Calu3 (cell line): Measurements from ENCODE around the gene ARHGAP42. TPM values are rescaled to one million over a fixed set of nuclear protein-coding genes. Genes with fewer than 3 reads are reported as not detected.

Source experiments
- BruUV-seq: library from RNA; stranded (reverse); fragments of 400-500 nt; replicated peaks from 2 replicates; lab custom pipeline; 2021; lab: Mats Ljungman, UMichigan
- CTCF ChIA-PET: fragments of 300-600 bp; sonication (Branson Sonifier 250); formaldehyde crosslinking; loops from one replicate; lab custom pipeline; 2022; ENCODE audit warnings: antibody characterized with exemption; lab: Charles Lee
- DNase-seq: peaks from one replicate; pipeline ENCODE4 v3.0.0; 2022
- H3K27ac Mint-ChIP-seq: one replicate; pipeline ENCODE4 v1.8.0; 2022; ENCODE audit warnings: mixed read lengths; ENCODE audit not compliant: unreplicated experiment
- H3K27me3 Mint-ChIP-seq: one replicate; pipeline ENCODE4 v1.8.0; 2022; ENCODE audit warnings: mixed read lengths; ENCODE audit not compliant: unreplicated experiment
- H3K36me3 Mint-ChIP-seq: one replicate; pipeline ENCODE4 v1.8.0; 2022; ENCODE audit warnings: mild to moderate bottlenecking, moderate library complexity, mixed read lengths; ENCODE audit not compliant: insufficient read depth, unreplicated experiment
- H3K4me1 Mint-ChIP-seq: one replicate; pipeline ENCODE4 v1.8.0; 2022; ENCODE audit warnings: mild to moderate bottlenecking, low read depth, mixed read lengths; ENCODE audit not compliant: unreplicated experiment
- H3K4me3 Mint-ChIP-seq: one replicate; pipeline ENCODE4 v1.8.0; 2022; ENCODE audit warnings: mild to moderate bottlenecking, low read depth, moderate library complexity, mixed read lengths; ENCODE audit not compliant: unreplicated experiment
- H3K9me3 Mint-ChIP-seq: one replicate; pipeline ENCODE4 v1.8.0; 2022; ENCODE audit warnings: low read depth, mixed read lengths; ENCODE audit not compliant: unreplicated experiment
- CTCF ChIP-seq: fragments of 200-600 bp; IDR thresholded peaks from one replicate; pipeline ENCODE4 v1.8.0; 2022; ENCODE audit warnings: antibody characterized with exemption; ENCODE audit not compliant: unreplicated experiment
- intact Hi-C: fragments of 100-400 bp; cut with micrococcal nuclease; formaldehyde crosslinking; loops from one replicate; pipeline ENCODE4 v1.10.0; 2022; ENCODE audit not compliant: unreplicated experiment
- total RNA-seq: library from RNA; stranded (reverse); gene quantifications from 2 replicates; pipeline ENCODE4 v1.2.3, GENCODE V29; 2022

ARHGAP42 gene
- total RNA-seq, 1 experiment from 2014 or later = 10.3 TPM

GRCh38 chr11:100670140-100670539 is 16.9 kb upstream of the ARHGAP42 start:
- intact Hi-C loops = no loop called here
- H3K4me3 Mint-ChIP-seq = no peak overlapping the region
- no peak for DNase-seq
- no peaks in the 10 kb centered on the region for H3K36me3 Mint-ChIP-seq
- no peaks in the 10 kb centered on the region for H3K9me3 Mint-ChIP-seq
- CTCF ChIA-PET = no interaction called here
- no TSS peak for BruUV-seq
- no peak for TF ChIP-seq CTCF
- no peaks in the 10 kb centered on the region for H3K27me3 Mint-ChIP-seq
- peaks cover 3% of the 10 kb centered on the region for H3K4me1 Mint-ChIP-seq
- H3K27ac Mint-ChIP-seq = no peak overlapping the region

GRCh38 chr11:100671471-100671870 is 15.6 kb upstream of the ARHGAP42 start:
- CTCF ChIA-PET = interaction anchor here (0.7 kb wide), 1 partner anchor 631 kb away, joined by 5 read pairs; no protein-coding TSS in a partner anchor
- no TSS peak for BruUV-seq
- H3K27ac Mint-ChIP-seq = no peak overlapping the region
- no peak overlapping the region for H3K4me3 Mint-ChIP-seq
- TF ChIP-seq CTCF = no peak
- H3K27me3 Mint-ChIP-seq = no peaks in the 10 kb centered on the region
- intact Hi-C loops = no loop called here
- H3K4me1 Mint-ChIP-seq = peaks cover 8% of the 10 kb centered on the region
- H3K9me3 Mint-ChIP-seq = no peaks in the 10 kb centered on the region
- H3K36me3 Mint-ChIP-seq = no peaks in the 10 kb centered on the region
- no peak for DNase-seq

GRCh38 chr11:100672498-100673033 is 14.5 kb upstream of the ARHGAP42 start:
- Mint-ChIP-seq H3K4me1 (peaks cover 8% of the 10 kb centered on the region), H3K9me3 (no peaks in the 10 kb centered on the region), H3K27ac (no peak overlapping the region), H3K27me3 (no peaks in the 10 kb centered on the region), H3K4me3 (no peak overlapping the region), H3K36me3 (no peaks in the 10 kb centered on the region)
- BruUV-seq = no TSS peak
- intact Hi-C loops = no loop called here
- DNase-seq = no peak
- CTCF ChIA-PET = interaction anchor here (0.6 kb wide), 1 partner anchor 12 kb away, joined by 3 read pairs; no protein-coding TSS in a partner anchor
- no peak for TF ChIP-seq CTCF

DNA sequence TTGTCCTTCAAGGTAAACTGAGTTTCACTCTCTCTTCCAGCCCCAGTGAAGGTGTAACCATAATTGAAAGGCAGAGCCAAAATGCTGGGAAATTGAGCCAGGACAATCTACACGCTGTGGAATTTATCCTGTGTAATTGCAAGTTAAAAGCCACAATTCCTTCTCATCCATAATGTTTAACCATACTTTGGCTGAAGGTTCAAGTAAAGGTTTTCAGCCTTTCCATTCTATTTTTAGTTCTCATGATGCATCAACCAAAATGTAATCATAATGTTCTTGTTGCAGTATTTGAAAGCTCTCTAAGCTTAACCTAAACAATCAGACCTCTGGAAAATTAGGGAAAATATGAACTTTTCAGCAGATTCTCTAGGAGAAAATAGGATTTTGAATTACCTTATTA is 14.0 kb upstream of the ARHGAP42 start:
- Mint-ChIP-seq H3K4me3 (no peak overlapping the region), H3K27me3 (no peaks in the 10 kb centered on the region), H3K27ac (no peak overlapping the region), H3K9me3 (no peaks in the 10 kb centered on the region), H3K36me3 (no peaks in the 10 kb centered on the region), H3K4me1 (peaks cover 8% of the 10 kb centered on the region)
- intact Hi-C loops = no loop called here
- CTCF ChIA-PET = no interaction called here
- BruUV-seq = no TSS peak
- DNase-seq = no peak
- TF ChIP-seq CTCF = no peak
